ENCODE data around the gene MUCL3. TPM values are rescaled to one million over a fixed set of nuclear protein-coding genes. Genes with fewer than 3 reads are reported as not detected.
"Not testable (repeated sequence)": the region's sequence is repeated elsewhere in the genome, so short reads cannot be mapped to it uniquely, and the experiment has no call there.

Gene MUCL3
- total RNA-seq, 1 experiment from 2014 or later: not detected

GRCh38 chr6:30979690-30980089 lies 38.9 kb downstream of the MUCL3 start:
- DNase-seq (ENCODE audit: low read depth): no peak

GRCh38 chr6:30981942-30982772 lies 41.4 kb downstream of the MUCL3 start:
- DNase-seq (ENCODE audit: low read depth): peak; percentile 90

DNA sequence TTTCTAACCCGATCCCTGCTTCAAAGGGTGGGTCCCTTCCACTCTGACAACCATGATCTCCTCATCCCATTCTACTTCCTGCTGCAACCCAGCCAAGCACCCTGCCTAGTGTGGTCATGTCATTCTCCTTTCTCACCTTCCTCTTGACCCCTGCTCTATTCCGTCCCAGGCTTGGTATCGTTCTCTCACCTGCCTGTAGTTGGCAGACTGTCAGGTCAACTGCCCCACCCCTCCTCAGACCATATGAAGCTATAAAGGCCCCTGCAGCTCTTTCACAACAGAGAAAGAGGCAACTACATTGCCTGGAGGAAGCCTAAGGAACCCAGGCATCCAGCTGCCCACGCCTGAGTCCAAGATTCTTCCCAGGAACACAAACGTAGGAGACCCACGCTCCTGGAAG lies 42.7 kb downstream of the MUCL3 start, which contains the start of gene MUC21:
MUC21 (plus strand) TSS at position 280 of the 400 bp plus-strand sequence. CDS start 241 bp downstream, outside the sequence.
- DNase-seq (ENCODE audit: low read depth): no peak

DNA sequence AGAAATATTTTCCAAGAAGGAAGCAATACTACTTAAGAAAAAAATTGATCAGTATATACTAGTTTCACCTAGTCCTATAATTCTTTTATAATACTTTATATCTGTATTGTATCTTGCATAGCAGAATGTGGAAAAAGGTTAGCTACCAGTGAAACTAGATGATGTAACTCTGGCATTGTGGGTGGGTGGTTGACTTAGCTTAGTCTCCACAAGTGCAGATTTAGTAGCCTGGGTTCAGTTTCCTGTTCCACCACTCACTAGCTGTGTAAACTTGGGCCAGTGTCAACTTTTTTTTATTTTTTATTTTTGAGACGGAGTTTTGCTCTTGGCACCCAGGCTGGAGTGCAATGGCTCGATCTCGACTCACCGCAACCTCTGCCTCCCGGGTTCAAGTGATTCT lies 44.7 kb downstream of the MUCL3 start:
- no peak for DNase-seq (ENCODE audit: low read depth)

- no peak for DNase-seq (ENCODE audit: low read depth)
Measured at GRCh38 chr6:30987304-30987703, 46.5 kb downstream of the MUCL3 start.

GRCh38 chr6:30988209-30988825 lies 47.5 kb downstream of the MUCL3 start:
- peak; percentile 45 for DNase-seq (ENCODE audit: low read depth)

DNA sequence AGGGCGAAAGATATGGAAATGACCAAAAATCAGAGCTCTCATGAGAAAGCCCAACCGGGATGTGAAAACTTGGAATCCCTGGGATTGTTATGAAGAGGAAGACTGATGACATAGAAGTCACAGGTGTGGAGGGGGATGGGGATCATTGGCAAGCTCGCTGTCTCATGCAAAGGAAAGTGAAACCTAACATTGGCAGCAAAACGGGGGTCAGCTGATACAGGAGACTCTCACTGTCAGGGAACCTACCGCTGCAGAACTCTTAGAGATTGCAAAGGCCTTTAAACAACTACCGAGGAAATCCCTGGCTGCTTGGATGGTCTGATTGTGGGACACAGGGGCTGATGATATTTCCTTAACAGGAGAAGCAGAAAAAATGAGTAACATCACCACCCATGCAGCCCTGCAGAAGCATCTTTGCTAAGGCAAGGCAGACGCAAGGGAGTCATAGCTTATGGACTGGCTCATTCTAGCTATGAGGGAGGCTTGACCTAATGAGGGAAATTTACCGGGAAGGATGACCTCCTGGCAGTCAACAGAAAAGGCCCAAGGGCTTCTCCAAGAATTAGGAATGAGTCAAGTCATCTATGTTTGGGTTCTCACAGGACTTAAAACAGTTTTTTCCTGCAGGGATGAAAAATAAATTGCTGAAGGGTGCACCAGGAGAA lies 49.8 kb downstream of the MUCL3 start:
- peak; percentile 72 for DNase-seq (ENCODE audit: low read depth)

GRCh38 chr6:30991891-30992290 lies 51.1 kb downstream of the MUCL3 start:
- no peak for DNase-seq (ENCODE audit: low read depth)

- no peak for DNase-seq (ENCODE audit: low read depth)
Measured at GRCh38 chr6:30997301-30997700, 56.5 kb downstream of the MUCL3 start.

GRCh38 chr6:30998785-30999184 lies 58.0 kb downstream of the MUCL3 start:
- no peak for DNase-seq (ENCODE audit: low read depth)

- not testable (repeated sequence) for DNase-seq (ENCODE audit: low read depth)
Measured at GRCh38 chr6:31000067-31000860, 59.5 kb downstream of the MUCL3 start.

DNA sequence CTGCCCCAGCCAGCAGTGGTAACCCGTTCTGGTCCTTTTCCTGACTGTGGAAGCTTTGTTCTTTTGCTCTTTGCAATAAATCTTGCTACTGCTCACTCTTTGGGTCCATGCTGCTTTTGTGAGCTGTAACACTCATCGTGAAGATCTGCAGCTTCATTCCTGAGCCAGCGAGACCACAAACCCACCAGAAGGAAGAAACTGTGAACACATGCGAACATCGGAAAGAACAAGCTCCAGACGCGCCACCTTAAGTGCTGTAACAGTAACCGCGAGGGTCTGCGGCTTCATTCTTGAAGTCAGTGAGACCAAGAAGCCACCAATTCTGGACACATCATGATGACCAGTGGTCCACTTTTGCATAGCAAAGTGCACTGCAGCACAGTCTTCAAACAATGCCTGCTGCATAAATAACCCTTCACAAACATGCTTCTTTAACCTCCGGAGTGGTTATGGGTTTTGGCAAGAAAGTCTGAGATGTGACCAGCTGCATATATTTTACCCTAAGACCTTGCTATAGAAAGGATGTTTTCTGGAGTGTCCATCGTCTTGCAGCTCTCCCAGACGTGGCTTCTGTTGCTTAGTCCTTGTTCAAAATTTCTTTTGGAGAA lies 60.6 kb downstream of the MUCL3 start:
- DNase-seq (ENCODE audit: low read depth): no peak

DNA sequence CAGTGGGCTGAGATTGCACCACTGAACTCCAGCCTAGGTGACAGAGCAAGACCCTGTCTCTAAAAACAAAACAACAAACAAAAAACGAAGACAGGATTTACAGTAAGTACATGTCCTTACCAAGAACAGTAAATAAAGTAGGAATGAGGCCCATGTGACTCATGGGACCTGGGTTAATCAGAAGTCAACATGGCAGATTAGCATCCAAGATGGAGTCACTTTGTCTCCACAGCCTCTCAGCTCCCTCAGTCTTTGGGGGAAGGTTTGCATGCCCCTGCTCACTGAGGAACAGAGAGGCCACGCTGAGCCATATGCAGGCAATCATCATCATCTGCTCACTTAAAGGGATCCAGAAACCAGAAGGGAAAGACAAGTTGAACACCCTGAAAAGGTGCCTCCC lies 61.7 kb downstream of the MUCL3 start:
- no peak for DNase-seq (ENCODE audit: low read depth)

Other genes with a start within 250 kb of the MUCL3 start
- gene NRM, start 250.0 kb upstream of the MUCL3 start, total RNA-seq (2014; rRNA removed; shearing (Covaris generic)): 36.3 and 38.2 TPM in 2 replicates
- 9.9 and 10.9 TPM in 2 replicates for gene MDC1, start 223.7 kb upstream of the MUCL3 start, total RNA-seq (2014; rRNA removed; shearing (Covaris generic))
- 1,768 and 1,968 TPM in 2 replicates for gene TUBB, start 220.6 kb upstream of the MUCL3 start, total RNA-seq (2014; rRNA removed; shearing (Covaris generic))
- 194 and 244 TPM in 2 replicates for gene FLOT1, start 198.3 kb upstream of the MUCL3 start, total RNA-seq (2014; rRNA removed; shearing (Covaris generic))
- 348 and 388 TPM in 2 replicates for gene IER3, start 196.4 kb upstream of the MUCL3 start, total RNA-seq (2014; rRNA removed; shearing (Covaris generic))
- 33.9 and 73.5 TPM in 2 replicates for gene DDR1, start 56.5 kb upstream of the MUCL3 start, total RNA-seq (2014; rRNA removed; shearing (Covaris generic))
- 11.4 and 17.7 TPM in 2 replicates for gene GTF2H4, start 32.8 kb upstream of the MUCL3 start, total RNA-seq (2014; rRNA removed; shearing (Covaris generic))
- 7.4 and 10.1 TPM in 2 replicates for gene VARS2, start 26.7 kb upstream of the MUCL3 start, total RNA-seq (2014; rRNA removed; shearing (Covaris generic))
- gene SFTA2, start 8.8 kb upstream of the MUCL3 start, total RNA-seq (2014; rRNA removed; shearing (Covaris generic)): not detected in 2 replicates
- not detected in 2 replicates for gene MUC21, start 42.7 kb downstream of the MUCL3 start, total RNA-seq (2014; rRNA removed; shearing (Covaris generic))
- gene MUC22, start 69.5 kb downstream of the MUCL3 start, total RNA-seq (2014; rRNA removed; shearing (Covaris generic)): not detected in 2 replicates
- gene C6orf15, start 171.6 kb downstream of the MUCL3 start, total RNA-seq (2014; rRNA removed; shearing (Covaris generic)): not detected in 2 replicates
- gene PSORS1C1, start 173.8 kb downstream of the MUCL3 start, total RNA-seq (2014; rRNA removed; shearing (Covaris generic)): 0.15 and 8.3 TPM in 2 replicates
- not detected in 2 replicates for gene CDSN, start 179.5 kb downstream of the MUCL3 start, total RNA-seq (2014; rRNA removed; shearing (Covaris generic))
- not detected in 2 replicates for gene PSORS1C2, start 198.1 kb downstream of the MUCL3 start, total RNA-seq (2014; rRNA removed; shearing (Covaris generic))
- 25.5 and 25.9 TPM in 2 replicates for gene CCHCR1, start 216.8 kb downstream of the MUCL3 start, total RNA-seq (2014; rRNA removed; shearing (Covaris generic))
- 84.1 and 130 TPM in 2 replicates for gene TCF19, start 217.6 kb downstream of the MUCL3 start, total RNA-seq (2014; rRNA removed; shearing (Covaris generic))
- gene POU5F1, start 229.7 kb downstream of the MUCL3 start, total RNA-seq (2014; rRNA removed; shearing (Covaris generic)): 0.39 TPM in 1 of 2 replicates, not detected in the other

Data from M059J (cell line).